Stimulated activated CD4-positive, alpha-beta T cell treated with anti-CD3 and anti-CD28 coated beads, Interleukin-1b, Interleukin-23, amount 100 ng/mL, for 4 hours (primary cell): ENCODE measurements around the gene PACSIN1.
"Not testable (repeated sequence)": the region's sequence is repeated elsewhere in the genome, so short reads cannot be mapped to it uniquely, and the experiment has no call there.

Experiments used
- DNase-seq, 2 donors: peaks; one replicate each; pipeline ENCODE4 v3.0.0-alpha.2; 2020; ENCODE audit warnings: low read depth in 2 of 2

The PACSIN1 gene

GRCh38 chr6:34457742-34458735 lies 7.8 kb upstream of the PACSIN1 start:
- DNase-seq, result no peak

GRCh38 chr6:34459899-34460593 lies 5.8 kb upstream of the PACSIN1 start:
- peak in 1 of 2 donors; percentile 41 for DNase-seq

- no peak for DNase-seq
Measured at GRCh38 chr6:34460796-34461507, 4.9 kb upstream of the PACSIN1 start.

GRCh38 chr6:34462010-34462409 lies 3.9 kb upstream of the PACSIN1 start:
- DNase-seq, result no peak

GRCh38 chr6:34462551-34462971 lies 3.3 kb upstream of the PACSIN1 start:
- DNase-seq, result no peak

- no peak for DNase-seq
Measured at GRCh38 chr6:34463299-34463698, 2.6 kb upstream of the PACSIN1 start.

- DNase-seq, result no peak
Measured at GRCh38 chr6:34463849-34464248, 2.0 kb upstream of the PACSIN1 start.

GRCh38 chr6:34466242-34467185 lies 638 bp downstream of the PACSIN1 start:
- DNase-seq, result no peak

GRCh38 chr6:34468378-34468892 lies 2.6 kb downstream of the PACSIN1 start:
- no peak for DNase-seq

GRCh38 chr6:34469499-34469898 lies 3.6 kb downstream of the PACSIN1 start:
- DNase-seq, result no peak

GRCh38 chr6:34472425-34472824 lies 6.5 kb downstream of the PACSIN1 start:
- DNase-seq, result no peak

- no peak for DNase-seq
Measured at GRCh38 chr6:34473967-34474366, 8.1 kb downstream of the PACSIN1 start.

- no peak for DNase-seq
Measured at GRCh38 chr6:34474754-34475153, 8.9 kb downstream of the PACSIN1 start.

GRCh38 chr6:34475238-34475682 lies 9.4 kb downstream of the PACSIN1 start:
- DNase-seq, result no peak

GRCh38 chr6:34475767-34476328 lies 10.0 kb downstream of the PACSIN1 start:
- no peak for DNase-seq

GRCh38 chr6:34476447-34476846 lies 10.6 kb downstream of the PACSIN1 start:
- DNase-seq, result no peak

GRCh38 chr6:34476921-34477320 lies 11.0 kb downstream of the PACSIN1 start:
- DNase-seq, result no peak

GRCh38 chr6:34478796-34479195 lies 12.9 kb downstream of the PACSIN1 start:
- no peak for DNase-seq

- DNase-seq, result not testable (repeated sequence)
Measured at GRCh38 chr6:34483781-34484180, 17.9 kb downstream of the PACSIN1 start.

GRCh38 chr6:34484391-34484790 lies 18.5 kb downstream of the PACSIN1 start:
- DNase-seq, result no peak
